ENCODE data around the gene GALNT17.
"Not testable (repeated sequence)": the region's sequence is repeated elsewhere in the genome, so short reads cannot be mapped to it uniquely, and the experiment has no call there.

GALNT17 gene

GRCh38 chr7:71574153-71574860, 442.4 kb downstream of the GALNT17 start:
- Histone ChIP-seq H3K4me1 (no peaks in the 10 kb centered on the region), H3K9me3 (replicated peaks in 1 of 11) (peaks cover 0 to 7% (median 0%) of the 10 kb centered on the region in 11 experiments; a peak in 2 of 22 replicates), H3K9ac (no peak overlapping the region), H3K4me3 (no peak overlapping the region), H3K36me3 (no peaks in the 10 kb centered on the region), H3K27ac (no peak overlapping the region), H3K27me3 (no peaks in the 10 kb centered on the region), H3K4me2 (no peak overlapping the region), H4K20me1 (no peaks in the 10 kb centered on the region)
- TF ChIP-seq Cebpa-rat (IDR thresholded peaks at IDR 0.05), result no peak

GRCh38 chr7:71580027-71580426, 448.1 kb downstream of the GALNT17 start:
- Histone ChIP-seq H3K4me2 (no peak overlapping the region), H3K4me3 (no peak overlapping the region), H3K4me1 (no peaks in the 10 kb centered on the region), H4K20me1 (no peaks in the 10 kb centered on the region), H3K36me3 (no peaks in the 10 kb centered on the region), H3K9me3 (replicated peaks in 1 of 11) (0 out of 22 replicates have a peak, but pooled peaks cover 0 to 7% (median 0%) of the 10 kb centered on the region in 11 experiments), H3K9ac (no peak overlapping the region), H3K27ac (no peak overlapping the region), H3K27me3 (no peaks in the 10 kb centered on the region)
- no peak for TF ChIP-seq Cebpa-rat (IDR thresholded peaks at IDR 0.05)

- Histone ChIP-seq H3K36me3 (no peaks in the 10 kb centered on the region), H4K20me1 (no peaks in the 10 kb centered on the region), H3K4me2 (no peak overlapping the region), H3K9ac (no peak overlapping the region), H3K27me3 (no peaks in the 10 kb centered on the region), H3K4me3 (no peak overlapping the region), H3K27ac (no peak overlapping the region), H3K4me1 (no peaks in the 10 kb centered on the region), H3K9me3 (replicated peaks in 1 of 11) (peaks cover 3 to 13% (median 7%) of the 10 kb centered on the region in 11 experiments; a peak in 11 of 22 replicates)
- TF ChIP-seq Cebpa-rat (IDR thresholded peaks at IDR 0.05), result no peak
Observed at GRCh38 chr7:71584256-71584655, 452.3 kb downstream of the GALNT17 start.

- H3K4me1 ChIP-seq, result no peaks in the 10 kb centered on the region
- H3K4me2 ChIP-seq, result no peak overlapping the region
- H3K27ac ChIP-seq, result no peak overlapping the region
- no peaks in the 10 kb centered on the region for H3K36me3 ChIP-seq
- H3K9ac ChIP-seq, result no peak overlapping the region
- no peaks in the 10 kb centered on the region for H3K27me3 ChIP-seq
- H3K9me3 ChIP-seq (replicated peaks in 1 of 11), result peaks cover 3 to 13% (median 6%) of the 10 kb centered on the region in 11 experiments; a peak in 11 of 22 replicates
- no peak for TF ChIP-seq Cebpa-rat (IDR thresholded peaks at IDR 0.05)
- H3K4me3 ChIP-seq, result no peak overlapping the region
- H4K20me1 ChIP-seq, result no peaks in the 10 kb centered on the region
Observed at GRCh38 chr7:71591876-71592275, 459.9 kb downstream of the GALNT17 start.

- H3K4me2 ChIP-seq, H3K36me3 ChIP-seq, H3K27me3 ChIP-seq, H3K4me1 ChIP-seq, H3K4me3 ChIP-seq, H4K20me1 ChIP-seq, H3K27ac ChIP-seq, H3K9ac ChIP-seq: not testable (repeated sequence)
- H3K9me3 ChIP-seq (replicated peaks in 1 of 11), result peaks cover 3 to 13% (median 6%) of the 10 kb centered on the region in 11 experiments; a peak in 11 of 22 replicates
Observed at GRCh38 chr7:71592388-71592787, 460.4 kb downstream of the GALNT17 start.

GRCh38 chr7:71594736-71595135, 462.8 kb downstream of the GALNT17 start:
- Histone ChIP-seq H3K27me3 (no peaks in the 10 kb centered on the region), H3K4me3 (no peak overlapping the region), H3K4me1 (no peaks in the 10 kb centered on the region), H3K9me3 (replicated peaks in 1 of 11) (no peaks in the 10 kb centered on the region), H4K20me1 (no peaks in the 10 kb centered on the region), H3K4me2 (no peak overlapping the region), H3K36me3 (no peaks in the 10 kb centered on the region), H3K9ac (no peak overlapping the region), H3K27ac (no peak overlapping the region)
- TF ChIP-seq Cebpa-rat (IDR thresholded peaks at IDR 0.05), result no peak

- no peaks in the 10 kb centered on the region for H3K27me3 ChIP-seq
- no peaks in the 10 kb centered on the region for H4K20me1 ChIP-seq
- H3K9ac ChIP-seq, result no peak overlapping the region
- no peak overlapping the region for H3K4me3 ChIP-seq
- H3K4me1 ChIP-seq, result no peaks in the 10 kb centered on the region
- TF ChIP-seq Cebpa-rat (IDR thresholded peaks at IDR 0.05), result no peak
- H3K9me3 ChIP-seq (replicated peaks in 1 of 11), result no peaks in the 10 kb centered on the region
- no peak overlapping the region for H3K4me2 ChIP-seq
- H3K27ac ChIP-seq, result no peak overlapping the region
- no peaks in the 10 kb centered on the region for H3K36me3 ChIP-seq
Observed at GRCh38 chr7:71595176-71595575, 463.2 kb downstream of the GALNT17 start.

GRCh38 chr7:71598553-71598952, 466.6 kb downstream of the GALNT17 start:
- TF ChIP-seq Cebpa-rat (IDR thresholded peaks at IDR 0.05), result no peak
- H3K4me1 ChIP-seq, result no peaks in the 10 kb centered on the region
- no peak overlapping the region for H3K9ac ChIP-seq
- H3K27me3 ChIP-seq, result no peaks in the 10 kb centered on the region
- H3K4me3 ChIP-seq, result no peak overlapping the region
- no peak overlapping the region for H3K4me2 ChIP-seq
- no peaks in the 10 kb centered on the region for H3K36me3 ChIP-seq
- no peaks in the 10 kb centered on the region for H3K9me3 ChIP-seq (replicated peaks in 1 of 11)
- no peak overlapping the region for H3K27ac ChIP-seq
- no peaks in the 10 kb centered on the region for H4K20me1 ChIP-seq

- no peak for TF ChIP-seq Cebpa-rat (IDR thresholded peaks at IDR 0.05)
- no peaks in the 10 kb centered on the region for H4K20me1 ChIP-seq
- no peak overlapping the region for H3K4me3 ChIP-seq
- no peaks in the 10 kb centered on the region for H3K9me3 ChIP-seq (replicated peaks in 1 of 11)
- H3K4me2 ChIP-seq, result no peak overlapping the region
- no peaks in the 10 kb centered on the region for H3K27me3 ChIP-seq
- H3K4me1 ChIP-seq, result no peaks in the 10 kb centered on the region
- H3K27ac ChIP-seq, result no peak overlapping the region
- H3K36me3 ChIP-seq, result no peaks in the 10 kb centered on the region
- H3K9ac ChIP-seq, result no peak overlapping the region
Observed at GRCh38 chr7:71601851-71602250, 469.9 kb downstream of the GALNT17 start.

GRCh38 chr7:71604818-71605414, 473.0 kb downstream of the GALNT17 start:
- no peaks in the 10 kb centered on the region for H3K36me3 ChIP-seq
- no peaks in the 10 kb centered on the region for H4K20me1 ChIP-seq
- H3K27me3 ChIP-seq, result no peaks in the 10 kb centered on the region

More at GRCh38 chr7:71604818-71605414, 473.0 kb downstream of the GALNT17 start:
- no peak overlapping the region for H3K4me2 ChIP-seq
- no peak overlapping the region for H3K27ac ChIP-seq
- H3K9me3 ChIP-seq (replicated peaks in 1 of 11), result peaks cover 0 to 17% (median 5%) of the 10 kb centered on the region in 11 experiments; a peak in 9 of 22 replicates
- no peak for TF ChIP-seq Cebpa-rat (IDR thresholded peaks at IDR 0.05)
- no peaks in the 10 kb centered on the region for H3K4me1 ChIP-seq
- H3K9ac ChIP-seq, result no peak overlapping the region
- no peak overlapping the region for H3K4me3 ChIP-seq

All from BLaER1 treated with 17β-estradiol and CSF1 and Interleukin-3, amounts not matched to agents 10 nM and 100 nM (cell line).